Measurements from ENCODE around the gene ACAP3. TPM values are rescaled to one million over a fixed set of nuclear protein-coding genes. Genes with fewer than 3 reads are reported as not detected.

ACAP3 gene
- total RNA-seq, 2 experiments from 2014 or later = 64.4 to 72.3 TPM

GRCh38 chr1:1340791-1341548, 33.2 kb upstream of the ACAP3 start:
- Mint-ChIP-seq H3K4me1 (peaks cover 5% of the 10 kb centered on the region), H3K9me3 (peaks cover 9% of the 10 kb centered on the region), H3K4me3 (no peak overlapping the region), H3K27ac (no peak overlapping the region), H3K36me3 (ENCODE audit: low read depth) (peaks cover 20% of the 10 kb centered on the region), H3K27me3 (no peaks in the 10 kb centered on the region)
- no peak for DNase-seq
- ChIA-PET CTCF (no interaction called here), POLR2A (no interaction called here)

- H3K27ac Mint-ChIP-seq = no peak overlapping the region
- POLR2A ChIA-PET = no interaction called here
- peaks cover 20% of the 10 kb centered on the region for H3K36me3 Mint-ChIP-seq (ENCODE audit: low read depth)
- H3K4me1 Mint-ChIP-seq = peaks cover 5% of the 10 kb centered on the region
- no peak for DNase-seq
- no peak overlapping the region for H3K4me3 Mint-ChIP-seq
- peaks cover 9% of the 10 kb centered on the region for H3K9me3 Mint-ChIP-seq
- CTCF ChIA-PET = no interaction called here
- H3K27me3 Mint-ChIP-seq = no peaks in the 10 kb centered on the region
These were observed 32.5 kb upstream of the ACAP3 start for GRCh38 chr1:1340185-1340584.

GRCh38 chr1:1338278-1338677, 30.5 kb upstream of the ACAP3 start:
- CTCF ChIA-PET = no interaction called here
- POLR2A ChIA-PET = no interaction called here
- no peaks in the 10 kb centered on the region for H3K4me1 Mint-ChIP-seq
- H3K27me3 Mint-ChIP-seq = no peaks in the 10 kb centered on the region
- no peak for DNase-seq
- H3K36me3 Mint-ChIP-seq (ENCODE audit: low read depth) = peaks cover 20% of the 10 kb centered on the region
- peaks cover 9% of the 10 kb centered on the region for H3K9me3 Mint-ChIP-seq
- H3K27ac Mint-ChIP-seq = no peak overlapping the region
- H3K4me3 Mint-ChIP-seq = no peak overlapping the region

GRCh38 chr1:1337793-1338147, 30.0 kb upstream of the ACAP3 start:
- CTCF ChIA-PET = no interaction called here
- Mint-ChIP-seq H3K4me3 (no peak overlapping the region), H3K36me3 (ENCODE audit: low read depth) (peaks cover 18% of the 10 kb centered on the region), H3K4me1 (no peaks in the 10 kb centered on the region), H3K9me3 (peaks cover 9% of the 10 kb centered on the region), H3K27me3 (no peaks in the 10 kb centered on the region), H3K27ac (no peak overlapping the region)
- POLR2A ChIA-PET = no interaction called here
- DNase-seq = no peak

GRCh38 chr1:1336931-1337792, 29.4 kb upstream of the ACAP3 start:
- Mint-ChIP-seq H3K27me3 (no peaks in the 10 kb centered on the region), H3K4me3 (no peak overlapping the region), H3K36me3 (ENCODE audit: low read depth) (peaks cover 17% of the 10 kb centered on the region), H3K4me1 (no peaks in the 10 kb centered on the region), H3K9me3 (peaks cover 9% of the 10 kb centered on the region), H3K27ac (no peak overlapping the region)
- no peak for DNase-seq
- CTCF ChIA-PET = no interaction called here
- POLR2A ChIA-PET = no interaction called here

- no peaks in the 10 kb centered on the region for H3K4me1 Mint-ChIP-seq
- no peaks in the 10 kb centered on the region for H3K27me3 Mint-ChIP-seq
- no peak for DNase-seq
- peaks cover 17% of the 10 kb centered on the region for H3K36me3 Mint-ChIP-seq (ENCODE audit: low read depth)
- H3K4me3 Mint-ChIP-seq = no peak overlapping the region
- CTCF ChIA-PET = no interaction called here
- H3K27ac Mint-ChIP-seq = no peak overlapping the region
- POLR2A ChIA-PET = no interaction called here
- H3K9me3 Mint-ChIP-seq = peaks cover 9% of the 10 kb centered on the region
These were observed 28.7 kb upstream of the ACAP3 start for GRCh38 chr1:1336446-1336845.

- peaks cover 3% of the 10 kb centered on the region for H3K9me3 Mint-ChIP-seq
- peaks cover 11% of the 10 kb centered on the region for H3K36me3 Mint-ChIP-seq (ENCODE audit: low read depth)
- CTCF ChIA-PET = no interaction called here
- no peak overlapping the region for H3K4me3 Mint-ChIP-seq
- no peaks in the 10 kb centered on the region for H3K27me3 Mint-ChIP-seq
- no peaks in the 10 kb centered on the region for H3K4me1 Mint-ChIP-seq
- H3K27ac Mint-ChIP-seq = no peak overlapping the region
- POLR2A ChIA-PET = interaction anchor here (2.0 kb wide), 1 partner anchor 10 kb away, joined by 5 read pairs; no protein-coding TSS in a partner anchor
- DNase-seq = no peak
These were observed 28.1 kb upstream of the ACAP3 start for GRCh38 chr1:1335792-1336248.

GRCh38 chr1:1335283-1335682, 27.6 kb upstream of the ACAP3 start:
- Mint-ChIP-seq H3K27me3 (no peaks in the 10 kb centered on the region), H3K27ac (no peak overlapping the region)
- CTCF ChIA-PET = no interaction called here

GRCh38 chr1:1334835-1335234, 27.1 kb upstream of the ACAP3 start:
- peaks cover 6% of the 10 kb centered on the region for H3K36me3 Mint-ChIP-seq (ENCODE audit: low read depth)
- H3K9me3 Mint-ChIP-seq = no peaks in the 10 kb centered on the region
- no peak overlapping the region for H3K27ac Mint-ChIP-seq
- POLR2A ChIA-PET = interaction anchor here (1.5 to 2.0 kb wide), 2 partner anchors 9 to 13 kb away, joined by 5 to 6 read pairs; no protein-coding TSS in a partner anchor
- DNase-seq = no peak
- CTCF ChIA-PET = no interaction called here
- no peaks in the 10 kb centered on the region for H3K4me1 Mint-ChIP-seq
- H3K27me3 Mint-ChIP-seq = no peaks in the 10 kb centered on the region
- H3K4me3 Mint-ChIP-seq = no peak overlapping the region

More at GRCh38 chr1:1335283-1335682, 27.6 kb upstream of the ACAP3 start:
- Mint-ChIP-seq H3K36me3 (ENCODE audit: low read depth) (peaks cover 6% of the 10 kb centered on the region), H3K9me3 (no peaks in the 10 kb centered on the region), H3K4me1 (no peaks in the 10 kb centered on the region), H3K4me3 (no peak overlapping the region)
- POLR2A ChIA-PET = interaction anchor here (2.0 kb wide), 1 partner anchor 10 kb away, joined by 5 read pairs; no protein-coding TSS in a partner anchor
- DNase-seq = no peak

GRCh38 chr1:1333551-1334241, 26.0 kb upstream of the ACAP3 start:
- ChIA-PET POLR2A (interaction anchor here (1.2 to 2.0 kb wide), 3 partner anchors 8 to 15 kb away, joined by 4 to 6 read pairs (median 5); no protein-coding TSS in a partner anchor), CTCF (no interaction called here)
- DNase-seq = no peak
- no peak overlapping the region for H3K27ac Mint-ChIP-seq
- no peaks in the 10 kb centered on the region for H3K4me1 Mint-ChIP-seq
- H3K9me3 Mint-ChIP-seq = no peaks in the 10 kb centered on the region
- H3K36me3 Mint-ChIP-seq (ENCODE audit: low read depth) = peaks cover 1% of the 10 kb centered on the region
- no peaks in the 10 kb centered on the region for H3K27me3 Mint-ChIP-seq
- no peak overlapping the region for H3K4me3 Mint-ChIP-seq

- H3K27ac Mint-ChIP-seq = no peak overlapping the region
- POLR2A ChIA-PET = interaction anchor here (1.2 kb wide), 1 partner anchor 15 kb away, joined by 4 read pairs; no protein-coding TSS in a partner anchor
These were observed 25.2 kb upstream of the ACAP3 start for GRCh38 chr1:1332774-1333480.

GRCh38 chr1:1332031-1332755, 24.5 kb upstream of the ACAP3 start:
- Mint-ChIP-seq H3K9me3 (no peaks in the 10 kb centered on the region), H3K27me3 (no peaks in the 10 kb centered on the region), H3K27ac (no peak overlapping the region), H3K4me1 (peaks cover 1% of the 10 kb centered on the region), H3K36me3 (ENCODE audit: low read depth) (no peaks in the 10 kb centered on the region), H3K4me3 (no peak overlapping the region)
- CTCF ChIA-PET = no interaction called here
- DNase-seq = no peak
- POLR2A ChIA-PET = interaction anchor here (1.2 kb wide), 1 partner anchor 16 kb away, joined by 4 read pairs; no protein-coding TSS in a partner anchor

More at GRCh38 chr1:1332774-1333480, 25.2 kb upstream of the ACAP3 start:
- Mint-ChIP-seq H3K4me1 (no peaks in the 10 kb centered on the region), H3K9me3 (no peaks in the 10 kb centered on the region), H3K4me3 (no peak overlapping the region), H3K36me3 (ENCODE audit: low read depth) (no peaks in the 10 kb centered on the region), H3K27me3 (no peaks in the 10 kb centered on the region)
- no peak for DNase-seq
- CTCF ChIA-PET = no interaction called here

All from activated CD4-positive, alpha-beta memory T cell treated with anti-CD3 and anti-CD28 coated beads, Interleukin-2, amount 10 ng/mL, durations not matched to agents 7 days and 5 days (primary cell).